ENCODE results near the gene S100A4. TPM values are rescaled to one million over a fixed set of nuclear protein-coding genes. Genes with fewer than 3 reads are reported as not detected.

The S100A4 gene
- polyA plus RNA-seq, 4 donors: 32.3 to 55.5 (median 47.8) TPM

- no peak for DNase-seq (ENCODE audit: low read depth in 4 of 4, low spot score in 2 of 4)
These were observed 3.4 kb upstream of the S100A4 start, which contains the start of gene S100A3 for GRCh38 chr1:153548722-153549688. TSS of gene S100A3 (minus strand) at chr1:153549258. CDS start at chr1:153548485, 773 bp downstream.

DNA sequence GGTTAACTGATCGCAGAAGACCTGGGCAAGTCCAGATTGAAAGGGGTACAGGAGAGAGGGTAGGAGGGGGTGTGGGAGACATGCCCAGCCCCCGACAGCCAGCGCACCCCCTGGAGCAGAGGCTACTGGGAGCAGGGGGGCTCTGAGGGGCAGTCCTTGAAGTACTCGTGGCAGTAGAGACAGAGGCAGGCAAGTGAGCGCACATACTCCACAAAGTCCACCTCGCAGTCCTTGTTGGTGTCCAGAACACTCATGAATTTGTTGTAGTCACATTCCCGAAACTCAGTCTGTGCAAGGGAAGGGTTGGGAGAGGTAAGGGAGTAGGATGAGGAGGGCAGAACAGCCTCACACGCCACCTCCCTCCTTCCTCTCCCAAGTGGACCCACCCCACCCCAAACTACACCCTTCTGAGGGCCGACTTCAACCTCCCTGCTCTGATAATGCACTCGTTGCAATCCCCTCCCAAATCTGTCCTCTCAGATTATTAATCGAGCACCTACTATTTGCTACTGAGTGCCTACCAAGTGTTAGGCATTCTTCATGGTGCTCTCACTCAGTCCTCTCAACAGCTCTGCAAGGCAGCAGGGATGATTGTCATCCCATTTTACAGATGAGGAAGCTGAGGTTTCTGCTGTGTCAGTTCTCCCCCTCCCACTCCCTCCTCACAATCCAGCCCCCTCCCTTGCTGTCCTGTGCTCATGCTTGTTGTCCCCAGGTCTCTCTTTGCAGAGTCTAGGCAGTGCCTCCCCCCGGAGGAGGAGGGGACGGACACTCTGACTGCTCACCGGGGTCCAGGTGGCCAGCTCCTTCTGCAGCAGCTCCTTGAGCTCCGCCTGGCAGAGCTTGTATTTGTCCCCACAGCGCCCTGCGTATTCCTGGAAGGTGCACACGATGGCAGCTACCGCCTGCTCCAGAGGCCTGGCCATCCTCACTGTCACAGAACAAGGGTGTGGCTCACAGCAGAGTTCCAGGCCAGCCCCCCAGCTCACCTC, 2.2 kb upstream of the S100A4 start:
- DNase-seq (ENCODE audit: low read depth in 4 of 4, low spot score in 2 of 4): no peak

DNA sequence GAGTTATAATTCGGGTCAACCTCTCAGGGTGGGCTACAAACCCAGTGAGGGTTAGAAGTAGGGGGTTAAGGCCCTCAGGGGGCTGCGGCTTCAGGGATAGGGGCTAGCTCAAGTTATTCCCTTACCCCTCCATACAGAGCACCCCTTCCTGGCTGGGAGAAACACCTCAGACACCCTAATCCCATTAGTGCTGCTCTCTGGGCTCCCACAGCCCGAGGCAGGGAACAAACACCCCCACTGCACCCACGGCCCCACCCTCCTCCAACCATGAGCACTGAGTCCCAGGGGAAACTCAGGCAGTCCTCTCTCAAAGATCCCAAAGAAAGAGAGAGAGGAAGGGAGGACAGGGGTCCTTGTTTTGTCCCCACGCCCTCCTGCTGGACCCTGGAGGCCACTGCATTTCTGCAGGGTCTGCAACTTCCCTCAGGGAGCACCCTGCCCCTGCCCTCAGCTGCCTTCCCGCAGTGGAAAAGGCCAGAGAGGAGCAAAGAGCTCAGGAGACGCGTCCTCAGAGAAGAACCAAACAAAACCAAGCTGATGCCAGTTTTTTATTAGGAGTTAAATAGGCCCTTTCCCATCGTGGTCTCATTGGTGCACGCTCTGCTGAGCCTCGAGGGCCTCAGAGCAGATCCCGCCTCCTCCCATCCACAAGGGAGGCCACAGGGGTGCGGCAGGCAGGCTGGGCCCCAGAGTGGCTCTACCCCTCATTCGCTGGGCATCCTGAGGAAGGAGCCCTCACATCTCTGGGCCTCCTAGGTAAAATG, 1.4 kb upstream of the S100A4 start:
- DNase-seq (ENCODE audit: low read depth in 4 of 4, low spot score in 2 of 4): no peak

GRCh38 chr1:153546371-153546770, 765 bp upstream of the S100A4 start:
- no peak for DNase-seq (ENCODE audit: low read depth in 4 of 4, low spot score in 2 of 4)

DNA sequence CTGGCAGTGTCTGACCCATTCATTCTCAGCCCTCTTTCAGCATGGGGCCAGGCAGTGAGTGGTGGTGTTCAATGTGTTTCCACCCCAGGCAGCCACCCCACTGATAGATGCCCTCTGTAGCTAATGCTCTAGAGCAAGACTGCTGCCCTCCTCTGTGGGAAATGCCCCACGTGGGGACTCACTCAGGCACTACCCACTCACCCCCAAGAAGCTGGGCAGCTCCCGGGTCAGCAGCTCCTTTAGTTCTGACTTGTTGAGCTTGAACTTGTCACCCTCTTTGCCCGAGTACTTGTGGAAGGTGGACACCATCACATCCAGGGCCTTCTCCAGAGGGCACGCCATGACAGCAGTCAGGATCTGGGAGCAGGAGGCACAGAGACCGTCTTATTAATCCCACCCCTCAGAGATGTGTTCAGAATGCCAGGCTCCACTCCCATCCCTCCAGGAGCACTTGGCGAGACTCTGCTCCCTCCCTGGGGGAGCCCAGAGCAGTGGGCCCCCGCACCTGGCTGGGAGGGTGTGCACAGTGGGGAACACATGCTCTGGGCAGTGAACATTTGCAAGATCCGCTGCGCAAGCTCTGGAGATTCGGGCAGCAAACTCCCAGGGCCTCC, 1.0 kb downstream of the S100A4 start:
- no peak for DNase-seq (ENCODE audit: low read depth in 4 of 4, low spot score in 2 of 4)

DNA sequence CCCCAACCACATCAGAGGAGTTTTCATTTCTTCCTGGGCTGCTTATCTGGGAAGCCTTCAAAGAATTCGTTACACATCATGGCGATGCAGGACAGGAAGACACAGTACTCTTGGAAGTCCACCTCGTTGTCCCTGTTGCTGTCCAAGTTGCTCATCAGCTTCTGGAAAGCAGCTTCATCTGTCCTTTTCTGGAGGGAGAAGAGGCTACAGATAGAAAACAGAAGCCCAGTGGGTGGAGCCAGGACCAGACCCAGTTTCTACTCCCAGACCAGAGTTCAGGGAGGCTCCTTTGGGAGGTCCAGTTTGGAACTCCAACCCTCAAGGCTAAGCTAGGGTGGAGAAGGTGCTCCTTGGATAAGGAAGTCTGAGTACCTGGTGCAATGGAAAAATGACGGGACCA, 1.9 kb downstream of the S100A4 start:
- DNase-seq (ENCODE audit: low read depth in 4 of 4, low spot score in 2 of 4): no peak

- no peak for DNase-seq (ENCODE audit: low read depth in 4 of 4, low spot score in 2 of 4)
These were observed 2.5 kb downstream of the S100A4 start for GRCh38 chr1:153542956-153543711.

DNA sequence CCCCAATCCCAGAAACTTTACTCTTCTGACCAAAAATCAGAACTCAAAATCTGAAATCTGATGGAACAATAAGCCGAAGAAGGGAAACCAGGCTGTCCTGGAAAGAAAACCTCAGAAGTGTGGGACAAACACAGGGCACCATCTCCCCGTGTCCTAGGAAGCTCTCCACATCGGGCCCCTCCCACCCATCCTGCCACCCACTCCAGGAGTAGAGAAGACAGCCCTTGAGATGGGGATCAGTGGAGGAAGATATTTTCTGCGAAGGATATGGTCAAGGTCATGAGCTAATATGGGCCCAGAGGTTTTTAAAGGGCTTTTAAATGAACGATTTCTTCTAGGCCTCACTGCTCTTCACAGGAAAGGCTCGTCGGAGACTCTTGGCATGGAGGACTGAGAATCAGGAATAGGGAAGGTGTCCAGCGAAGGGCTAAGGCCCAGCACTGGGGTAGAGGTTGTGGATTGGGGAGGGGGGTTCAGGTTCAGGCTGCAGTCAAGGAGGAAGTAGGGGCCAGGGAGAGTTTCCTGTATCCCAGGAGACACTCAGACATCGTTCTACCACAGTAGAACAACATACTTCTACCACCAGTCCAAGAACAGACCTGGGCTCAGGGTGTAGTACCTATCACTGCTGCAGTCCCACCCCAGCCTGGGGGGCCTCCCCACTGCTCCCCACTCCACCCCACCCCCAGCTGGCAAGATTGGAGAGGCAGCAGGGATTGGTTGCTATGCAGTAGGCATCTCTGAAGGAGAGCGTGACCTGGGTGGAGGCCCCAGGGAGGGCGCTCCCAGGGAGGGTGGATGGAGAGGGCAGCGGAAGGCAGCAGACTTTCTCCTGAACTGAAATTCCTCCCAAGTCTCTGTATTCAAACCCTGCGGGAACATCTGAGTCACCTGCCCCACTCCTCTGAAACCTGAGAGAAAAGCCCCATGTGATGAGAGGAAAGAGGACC, 3.7 kb downstream of the S100A4 start:
- no peak for DNase-seq (ENCODE audit: low read depth in 4 of 4, low spot score in 2 of 4)

GRCh38 chr1:153540394-153541361, 4.9 kb downstream of the S100A4 start, which contains the start of gene S100A5:
TSS of gene S100A5 (minus strand) at chr1:153540934. CDS start at chr1:153540191, 743 bp downstream.
- no peak for DNase-seq (ENCODE audit: low read depth in 4 of 4, low spot score in 2 of 4)

DNA sequence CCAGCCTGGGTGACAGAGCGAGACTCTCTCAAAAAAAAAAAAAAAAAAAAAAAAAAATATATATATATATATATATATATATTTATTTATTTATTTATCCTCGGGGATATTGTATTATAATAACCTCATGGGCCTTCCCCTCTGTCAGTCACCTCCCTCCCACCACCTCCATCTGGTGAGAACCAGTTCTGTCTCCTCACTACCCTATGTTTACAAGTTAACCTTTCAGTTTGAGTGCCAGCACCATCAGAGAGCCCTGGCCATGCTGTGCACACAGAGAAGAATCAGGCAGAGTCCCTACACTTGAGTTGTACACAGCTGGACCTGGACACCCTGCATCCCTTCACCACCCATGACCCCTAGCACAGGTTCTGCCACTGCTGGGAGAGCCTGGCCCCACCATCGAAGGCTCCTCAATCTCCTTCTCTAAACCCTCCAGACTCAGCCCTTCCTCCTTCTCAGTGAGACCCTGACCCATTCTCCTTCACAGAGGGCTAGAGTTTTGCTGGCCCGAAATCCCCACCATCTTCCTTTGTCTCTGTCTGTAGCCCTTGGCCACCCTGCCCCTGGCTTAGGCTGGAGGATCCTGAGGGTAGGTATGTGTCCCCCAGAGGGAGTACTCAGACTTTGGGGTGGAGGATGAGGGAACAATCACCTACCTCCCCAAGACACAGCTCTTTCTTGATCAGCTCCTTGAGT, 6.1 kb downstream of the S100A4 start:
- no peak for DNase-seq (ENCODE audit: low read depth in 4 of 4, low spot score in 2 of 4)

DNA sequence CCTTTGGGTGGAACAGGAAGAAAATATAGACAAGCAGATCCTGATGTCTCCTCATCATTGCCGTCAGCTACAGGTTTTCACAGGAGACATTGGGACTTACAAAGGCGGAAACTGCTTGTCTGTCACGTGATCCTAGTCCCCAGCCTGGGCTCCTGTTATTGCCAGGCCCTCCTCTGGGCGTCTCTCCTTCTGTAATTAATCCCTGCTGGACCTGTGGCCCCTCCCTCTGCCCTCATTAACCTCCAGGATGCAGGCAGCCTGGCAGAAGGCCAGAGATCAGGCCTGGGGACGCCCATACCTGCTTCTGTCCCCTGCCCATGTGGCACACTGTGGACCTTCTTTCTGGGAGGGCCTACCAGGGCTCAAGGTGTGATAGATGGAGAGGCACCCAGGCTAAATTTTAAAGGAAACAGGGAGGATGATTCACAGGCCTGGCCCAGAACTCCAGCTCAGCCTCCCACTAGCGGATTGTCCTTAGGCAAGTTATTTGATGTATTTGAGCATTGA, 7.2 kb downstream of the S100A4 start:
- DNase-seq (ENCODE audit: low read depth in 4 of 4, low spot score in 2 of 4): no peak

DNA sequence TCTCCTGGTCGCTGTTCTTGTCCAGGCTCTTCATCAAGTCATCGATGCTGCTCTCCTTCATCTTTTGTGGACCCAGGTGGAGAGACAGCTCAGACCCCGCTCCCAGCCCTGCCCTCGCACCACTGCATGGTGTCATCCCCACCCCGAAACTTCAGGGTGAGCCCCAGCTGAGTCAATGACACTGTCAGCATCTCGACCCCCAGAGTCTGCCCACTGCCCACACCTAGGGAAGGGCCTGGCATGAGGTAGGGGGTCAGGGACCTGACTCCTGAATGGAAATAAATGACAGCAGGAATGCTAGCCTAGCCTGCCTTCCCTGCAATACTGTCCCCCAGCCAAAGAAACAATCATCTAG, 8.3 kb downstream of the S100A4 start:
- DNase-seq (ENCODE audit: low read depth in 4 of 4, low spot score in 2 of 4): no peak

GRCh38 chr1:153536671-153537375, 8.8 kb downstream of the S100A4 start:
- DNase-seq (ENCODE audit: low read depth in 4 of 4, low spot score in 2 of 4): no peak

DNA sequence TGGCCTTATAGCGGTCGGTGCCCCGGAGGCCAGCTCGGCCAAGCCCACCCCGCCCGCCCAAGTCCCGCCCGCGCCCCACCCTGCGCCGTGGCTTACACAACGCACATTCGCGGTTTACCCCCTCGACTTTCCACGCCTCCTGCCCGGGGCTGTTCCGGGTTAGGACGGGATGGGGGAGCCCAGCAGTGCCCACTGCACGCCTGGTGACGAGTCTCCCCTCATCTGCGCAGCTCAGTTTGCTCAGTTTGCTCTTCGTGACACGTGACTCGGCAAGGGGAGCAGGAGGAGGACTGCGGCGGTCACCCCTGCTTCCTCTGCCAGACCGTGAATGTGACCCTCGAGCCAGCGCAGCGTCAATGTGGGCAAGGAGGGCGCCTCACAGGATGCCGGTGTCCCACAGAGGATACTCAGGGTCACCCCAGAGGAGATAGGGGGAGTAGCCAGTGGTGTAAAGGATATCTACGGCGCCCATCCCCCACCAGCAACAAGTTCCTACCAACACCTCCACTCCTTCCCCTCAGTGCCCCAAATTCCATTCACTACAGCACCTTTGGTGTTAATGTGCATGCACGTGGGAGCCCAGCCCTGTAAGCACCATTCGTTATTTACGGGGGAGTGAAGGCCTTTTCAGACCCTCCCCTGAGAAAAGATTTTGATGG, 9.5 kb downstream of the S100A4 start:
- DNase-seq (ENCODE audit: low read depth in 4 of 4, low spot score in 2 of 4): peak in 1 of 4 donors; percentile 55
